H1 (cell line): ENCODE data around the gene SAMMSON. TPM values are rescaled to one million over a fixed set of nuclear protein-coding genes. Genes with fewer than 3 reads are reported as not detected.

Experiments used
- CTCF ChIA-PET: fragments of 300-600 bp; sonication (Branson Sonifier 250); formaldehyde crosslinking; loops from one replicate; lab custom pipeline; 2021; ENCODE audit not compliant: partially characterized antibody; lab: Charles Lee
- POLR2A ChIA-PET: fragments of 300-600 bp; sonication (Branson Sonifier 250); formaldehyde crosslinking; loops from one replicate; lab custom pipeline; 2021; ENCODE audit warnings: inconsistent platforms; ENCODE audit not compliant: partially characterized antibody; lab: Charles Lee
- DNase-seq, 2 experiments: peaks; one replicate each; pipeline versions ENCODE4 v3.0.0 to v3.0.0-alpha.2; 2010 to 2022; ENCODE audit warnings: low spot score in 2 of 2, low read depth in 1 of 2, mixed read lengths in 1 of 2
- FAIRE-seq: peaks from 2 replicates; lab custom pipeline; 2011; peaks lifted over from hg19 to GRCh38; lab: Jason Lieb, UNC
- H2AFZ ChIP-seq: 2 replicates; pipeline ENCODE4 v1.8.1; 2012; ENCODE audit warnings: low read length, inconsistent platforms
- H2AK5ac ChIP-seq: 2 replicates; pipeline ENCODE4 v1.6.1; 2013; ENCODE audit warnings: low read depth, low read length
- H2BK120ac ChIP-seq: replicated peaks from 2 replicates; pipeline ENCODE3; 2013; ENCODE audit warnings: low read depth, low read length, inconsistent platforms
- H2BK12ac ChIP-seq: 2 replicates; pipeline ENCODE4 v1.6.1; 2013; ENCODE audit warnings: low read depth, low read length
- H2BK15ac ChIP-seq: 2 replicates; pipeline ENCODE4 v1.6.1; 2013; ENCODE audit warnings: low read length
- H2BK20ac ChIP-seq: 2 replicates; pipeline ENCODE4 v1.6.1; 2013; ENCODE audit warnings: low read length
- H2BK5ac ChIP-seq: 2 replicates; pipeline ENCODE4 v1.6.1; 2013; ENCODE audit warnings: low read depth, low read length
- H3K14ac ChIP-seq: 2 replicates; pipeline ENCODE4 v1.6.1; 2013; ENCODE audit warnings: inconsistent platforms; ENCODE audit not compliant: insufficient read length
- H3K18ac ChIP-seq: 2 replicates; pipeline ENCODE4 v1.6.1; 2013; ENCODE audit warnings: low read length; ENCODE audit errors: extremely low read depth
- H3K23ac ChIP-seq: 2 replicates; pipeline ENCODE4 v1.6.1; 2013; ENCODE audit warnings: inconsistent platforms; ENCODE audit not compliant: insufficient read length
- H3K23me2 ChIP-seq: 2 replicates; pipeline ENCODE4 v1.6.1; 2013; ENCODE audit warnings: low read depth, low read length
- H3K27ac ChIP-seq: 2 replicates; pipeline ENCODE4 v1.6.1; 2011; ENCODE audit warnings: low read depth, low read length, inconsistent platforms
- H3K27me3 ChIP-seq, 4 experiments: replicated peaks in 1 of 4; 1 replicate in 1 of 4; 2 replicates in 3 of 4; pipeline versions ENCODE4 v1.6.1 to v1.8.1; 2011 to 2013; ENCODE audit warnings: low read length in 3 of 4, mild to moderate bottlenecking in 3 of 4, inconsistent platforms in 2 of 4, mixed read lengths in 2 of 4, moderate library complexity in 1 of 4; ENCODE audit not compliant: control insufficient read depth in 3 of 4, insufficient read depth in 3 of 4; ENCODE audit errors: extremely low read depth in 1 of 4
- H3K36me3 ChIP-seq, 4 experiments: 2 replicates each; pipeline versions ENCODE4 v1.6.1 to v1.8.1; 2011 to 2013; ENCODE audit warnings: mild to moderate bottlenecking in 4 of 4, low read length in 3 of 4, moderate library complexity in 2 of 4, control low read depth in 1 of 4, inconsistent platforms in 1 of 4; ENCODE audit not compliant: insufficient read depth in 4 of 4, control insufficient read depth in 2 of 4
- H3K4ac ChIP-seq: replicated peaks from 2 replicates; pipeline ENCODE3; 2013; ENCODE audit warnings: low read length, low read depth, mixed read lengths, inconsistent platforms; ENCODE audit not compliant: insufficient read length
- H3K4me1 ChIP-seq, 4 experiments: replicated peaks in 1 of 4; 1 replicate in 1 of 4; 2 replicates in 3 of 4; pipeline versions ENCODE4 v1.6.1 to v1.8.1; 2011 to 2013; ENCODE audit warnings: low read length in 3 of 4, inconsistent platforms in 2 of 4, mixed read lengths in 1 of 4; ENCODE audit not compliant: insufficient read depth in 4 of 4, control insufficient read depth in 3 of 4
- H3K4me2 ChIP-seq, 2 experiments: 2 replicates each; pipeline versions ENCODE4 v1.6.1 to v1.8.1; 2011 to 2013; ENCODE audit warnings: low read depth in 2 of 2, low read length in 2 of 2, control low read depth in 1 of 2, inconsistent platforms in 1 of 2, mild to moderate bottlenecking in 1 of 2; ENCODE audit not compliant: insufficient read depth in 1 of 2
- H3K4me3 ChIP-seq, 4 experiments: fragments of 200-600, 300-600 bp in 1 of 4; sonication (generic), shearing (Covaris generic), sonication (Bioruptor Twin) in 1 of 4; 2 replicates each; pipeline versions ENCODE4 v1.5.1 to v1.8.1; 2011 to 2016; ENCODE audit warnings: low read length in 4 of 4, low read depth in 3 of 4, control low read depth in 2 of 4, inconsistent platforms in 2 of 4, mild to moderate bottlenecking in 2 of 4, mixed read lengths in 1 of 4, moderate library complexity in 1 of 4; ENCODE audit not compliant: insufficient read depth in 2 of 4; ENCODE audit errors: extremely low read depth in 1 of 4
- H3K56ac ChIP-seq: replicated peaks from 2 replicates; pipeline ENCODE3; 2013; ENCODE audit warnings: low read depth, mild to moderate bottlenecking, mixed read lengths, low read length, inconsistent platforms; ENCODE audit not compliant: insufficient read length
- H3K79me1 ChIP-seq: 2 replicates; pipeline ENCODE4 v1.6.1; 2013; ENCODE audit warnings: low read depth, low read length, control low read depth
- H3K79me2 ChIP-seq, 2 experiments: 2 replicates each; pipeline versions ENCODE4 v1.6.1 to v1.8.1; 2012 to 2013; ENCODE audit warnings: low read length in 2 of 2, mild to moderate bottlenecking in 2 of 2, inconsistent platforms in 1 of 2; ENCODE audit not compliant: insufficient read depth in 2 of 2, control insufficient read depth in 1 of 2
- H3K9ac ChIP-seq, 4 experiments: replicated peaks in 1 of 4; 1 replicate in 1 of 4; 2 replicates in 3 of 4; pipeline versions ENCODE4 v1.6.1 to v1.8.1; 2011 to 2013; ENCODE audit warnings: low read depth in 3 of 4, low read length in 3 of 4, control low read depth in 2 of 4, mild to moderate bottlenecking in 2 of 4, moderate library complexity in 2 of 4, inconsistent platforms in 1 of 4; ENCODE audit errors: extremely low read depth in 1 of 4
- H3K9me3 ChIP-seq, 2 experiments: 2 replicates each; pipeline versions ENCODE4 v1.6.1 to v1.8.1; 2012 to 2013; ENCODE audit warnings: mild to moderate bottlenecking in 2 of 2, moderate library complexity in 2 of 2, control low read depth in 1 of 2, inconsistent platforms in 1 of 2, low read depth in 1 of 2, low read length in 1 of 2, mixed read lengths in 1 of 2; ENCODE audit not compliant: insufficient read depth in 2 of 2
- H4K20me1 ChIP-seq, 2 experiments: replicated peaks in 1 of 2; 2 replicates each; pipeline versions ENCODE3 to v1.8.1; 2011 to 2013; ENCODE audit warnings: inconsistent platforms in 2 of 2, low read length in 2 of 2, mild to moderate bottlenecking in 1 of 2; ENCODE audit not compliant: insufficient read depth in 2 of 2, control insufficient read depth in 1 of 2
- H4K5ac ChIP-seq: 2 replicates; pipeline ENCODE4 v1.6.1; 2013; ENCODE audit warnings: low read length, low read depth, mixed read lengths, inconsistent platforms; ENCODE audit not compliant: insufficient read length
- H4K8ac ChIP-seq: 2 replicates; pipeline ENCODE4 v1.8.0; 2013; ENCODE audit warnings: mild to moderate bottlenecking, moderate library complexity, low read length, inconsistent platforms; ENCODE audit not compliant: insufficient read depth; ENCODE audit errors: extremely low read depth
- H4K91ac ChIP-seq: replicated peaks from 2 replicates; pipeline ENCODE3; 2013; ENCODE audit warnings: low read length, mixed read lengths, inconsistent platforms; ENCODE audit not compliant: insufficient read length
- BACH1 ChIP-seq: IDR thresholded peaks from 2 replicates; pipeline ENCODE4 v1.6.1; 2012; ENCODE audit warnings: low read length, improper control_type of control experiment
- BRCA1 ChIP-seq: IDR thresholded peaks from 2 replicates; pipeline ENCODE4 v1.6.1; 2012; ENCODE audit warnings: low read depth, low read length, improper control_type of control experiment
- CBX5 ChIP-seq: fragments of 300-800, 300-1000 bp; sonication (generic); IDR thresholded peaks from 2 replicates; pipeline ENCODE4 v1.7.1; 2016; ENCODE audit warnings: antibody characterized with exemption, low read length, low read depth
- CBX8 ChIP-seq: fragments of 300-800, 300-1000 bp; sonication (generic); IDR thresholded peaks from 2 replicates; pipeline ENCODE4 v1.7.1; 2016; ENCODE audit warnings: low read depth, low read length, borderline replicate concordance
- CHD1 ChIP-seq: IDR thresholded peaks from 2 replicates; pipeline ENCODE4 v1.6.1; 2012; ENCODE audit warnings: low read depth, low read length, improper control_type of control experiment
- CREB1 ChIP-seq: IDR thresholded peaks from 2 replicates; pipeline ENCODE4 v1.6.1; 2012; ENCODE audit warnings: inconsistent platforms
- EP300 ChIP-seq, 2 experiments: IDR thresholded peaks; 1 replicate in 1 of 2; 2 replicates in 1 of 2; pipeline ENCODE4 v1.6.1; 2011 to 2012; ENCODE audit warnings: low read depth in 2 of 2, low read length in 2 of 2, mild to moderate bottlenecking in 2 of 2, borderline replicate concordance in 1 of 2, inconsistent platforms in 1 of 2, moderate library complexity in 1 of 2
- HDAC2 ChIP-seq, 2 experiments: fragments of 300-600 bp in 1 of 2; sonication (generic) in 1 of 2; IDR thresholded peaks; 2 replicates each; pipeline ENCODE4 v1.6.1; 2011 to 2012; ENCODE audit warnings: low read depth in 2 of 2, low read length in 2 of 2, mild to moderate bottlenecking in 2 of 2, moderate library complexity in 2 of 2, borderline replicate concordance in 1 of 2, inconsistent platforms in 1 of 2
- JUND ChIP-seq: IDR thresholded peaks from 2 replicates; pipeline ENCODE4 v1.6.1; 2011; ENCODE audit warnings: mild to moderate bottlenecking, improper control_type of control experiment, low read length
- NRF1 ChIP-seq: IDR thresholded peaks from 2 replicates; pipeline ENCODE4 v1.6.1; 2011; ENCODE audit warnings: mild to moderate bottlenecking, low read depth, low read length, improper control_type of control experiment
- POU5F1 ChIP-seq: IDR thresholded peaks from 2 replicates; pipeline ENCODE4 v1.6.1; 2011; ENCODE audit warnings: low read depth, mild to moderate bottlenecking, low read length, moderate library complexity
- SIX5 ChIP-seq: IDR thresholded peaks from 2 replicates; pipeline ENCODE4 v1.6.1; 2011; ENCODE audit warnings: mild to moderate bottlenecking, low read depth, low read length
- SP1 ChIP-seq: IDR thresholded peaks from 2 replicates; pipeline ENCODE4 v1.6.1; 2011; ENCODE audit warnings: low read depth, low read length
- SRF ChIP-seq: IDR thresholded peaks from 2 replicates; pipeline ENCODE4 v1.6.1; 2011; ENCODE audit warnings: mild to moderate bottlenecking, low read depth, low read length, moderate library complexity
- SUZ12 ChIP-seq: fragments of 200-600 bp; sonication (generic); IDR thresholded peaks from 2 replicates; pipeline ENCODE4 v1.6.1; 2012; ENCODE audit warnings: mild to moderate bottlenecking, inconsistent platforms, low read length, moderate library complexity, mixed read lengths
- ZNF274 ChIP-seq: IDR thresholded peaks from 2 replicates; pipeline ENCODE4 v1.7.0; 2012; ENCODE audit warnings: low read length, borderline replicate concordance; ENCODE audit errors: extremely low read depth
- whole genome bisulfite sequencing, 2 experiments: shearing (Covaris generic) in 1 of 2; methylation state at CpG; one replicate each; pipeline versions ENCODE4 v1.1.6 to v1.1.7; 2013 to 2015; ENCODE audit warnings: low lambda C conversion rate in 2 of 2, mixed read lengths in 2 of 2, inconsistent platforms in 1 of 2, low coverage in 1 of 2, missing lambda C conversion rate in 1 of 2; ENCODE audit not compliant: insufficient replicate concordance in 2 of 2, insufficient coverage in 1 of 2, insufficient read length in 1 of 2; ENCODE audit errors: extremely low coverage in 1 of 2, missing lambda C conversion rate in 1 of 2; 5-methylcytosine and 5-hydroxymethylcytosine counted together
- polyA plus RNA-seq, 7 experiments: library from polyadenylated mRNA; depleted of rRNA in 3 of 7; stranded (reverse) in 5 of 7; unstranded in 2 of 7; fragments of >200 nt in 5 of 7; fragments of 200-250 nt in 2 of 7; gene quantifications; 1 replicate in 5 of 7; 2 replicates in 1 of 7; 4 replicates in 1 of 7; pipeline versions ENCODE4 v1.2.1 to v1.2.3, GENCODE V29; 2011 to 2013; ENCODE audit warnings: missing spikeins in 2 of 7, mixed read lengths in 2 of 7
- total RNA-seq: library from RNA; stranded (reverse); fragmentation: NEBNext Ultra II Directional; extraction: Animal tissue kit (Norgen Biotek cat#: 25700); gene quantifications from 2 replicates; pipeline ENCODE4 v1.2.1, GENCODE V29; 2021

The SAMMSON gene
- total and polyA plus RNA-seq, 2 of the 8 experiments (the other 6 are each of a cell fraction or from before 2014, with no cell fraction given), result not detected

DNA sequence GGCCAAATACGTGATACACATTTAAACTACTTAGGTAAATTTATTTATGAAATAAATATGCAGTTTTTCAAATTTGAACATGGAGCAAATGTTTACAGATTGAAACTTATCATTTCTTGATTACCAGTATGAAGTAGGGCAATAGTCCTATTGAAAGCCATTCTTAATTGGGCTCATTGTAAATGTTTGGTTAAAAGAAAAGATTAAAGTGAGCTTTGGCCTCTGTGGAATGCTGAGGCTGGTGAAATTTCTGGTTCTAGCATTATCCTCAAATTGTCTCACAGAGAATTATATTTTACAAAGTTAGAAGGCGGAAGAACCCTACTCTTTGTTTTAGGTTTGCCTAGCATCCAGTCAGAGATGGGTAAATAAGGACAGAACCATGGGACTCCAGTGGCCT lies 73.2 kb downstream of the SAMMSON start:
- 91% methylated on average over 2 of the region's 2 CpGs; no CpG with 5 or more reads in 1 of the 2 experiments for WGBS, 2 experiments
- FAIRE-seq (no peak), DNase-seq (no peak)
- Histone ChIP-seq H3K79me1 (no peaks in the 10 kb centered on the region), H2BK5ac (no peak overlapping the region), H2BK20ac (no peak overlapping the region), H2BK120ac (no peak overlapping the region), H3K4me2 (no peak overlapping the region; a peak in 2 of 4 replicates), H2BK15ac (no peak overlapping the region), H3K36me3 (no peaks in the 10 kb centered on the region), H2BK12ac (no peak overlapping the region), H3K79me2 (no peaks in the 10 kb centered on the region), H4K20me1 (no peaks in the 10 kb centered on the region), H3K9me3 (peaks cover 0 to under 1% of the 10 kb centered on the region in 2 experiments; a peak in 1 of 4 replicates), H3K4me3 (no peak overlapping the region), H2AK5ac (no peak overlapping the region), H3K56ac (no peak overlapping the region), H3K23ac (no peak overlapping the region), H4K91ac (no peak overlapping the region), H3K18ac (no peak overlapping the region), H3K9ac (no peak overlapping the region), H3K14ac (no peak overlapping the region), H3K23me2 (no peaks in the 10 kb centered on the region), H2AFZ (no peak overlapping the region), H3K4me1 (peaks cover 0 to 10% (median 2%) of the 10 kb centered on the region in 4 experiments; a peak in 3 of 7 replicates), H3K4ac (no peak overlapping the region), H4K5ac (no peak overlapping the region), H3K27me3 (peaks cover 0 to 1% (median 0%) of the 10 kb centered on the region in 4 experiments; a peak in 1 of 7 replicates), H3K27ac (no peak overlapping the region), H4K8ac (no peak overlapping the region)
- ChIA-PET POLR2A (no interaction called here), CTCF (no interaction called here)
- TF ChIP-seq BRCA1 (no peak), CHD1 (no peak), SP1 (no peak), NRF1 (no peak), HDAC2 (IDR thresholded peaks at IDR 0.05; ENCODE audit: borderline replicate concordance in 1 of 2, low read depth in 2 of 2, low read length in 2 of 2) (no peak), JUND (no peak), SIX5 (no peak), SUZ12 (no peak), ZNF274 (no peak), CBX5 (no peak), EP300 (IDR thresholded peaks at IDR 0.05; ENCODE audit: borderline replicate concordance in 1 of 2, low read depth in 2 of 2, low read length in 2 of 2) (no peak), CREB1 (no peak), POU5F1 (no peak), SRF (no peak), BACH1 (no peak), CBX8 (no peak)
